GM12878 (cell line): ENCODE data around the gene PRKG1. TPM values are rescaled to one million over a fixed set of nuclear protein-coding genes. Genes with fewer than 3 reads are reported as not detected.

ENCODE experiments used
- ATAC-seq: fragments of 200-7000 bp; cut with Tn5 transposase; 3 replicates; pipeline ENCODE4 v1.9.1; 2020; ENCODE audit warnings: mild to moderate bottlenecking, moderate library complexity
- BruUV-seq: library from RNA; stranded (reverse); fragments of 400-500 nt; replicated peaks from 2 replicates; lab custom pipeline; 2021; lab: Mats Ljungman, UMichigan
- CTCF ChIA-PET: fragments of 300-600 bp; sonication (Branson Sonifier 250); formaldehyde crosslinking; extraction: SDS; loops from one replicate; lab custom pipeline; 2021; ENCODE audit warnings: inconsistent platforms; lab: Yijun Ruan, JAX
- POLR2A ChIA-PET: fragments of 350-600 bp; formaldehyde crosslinking; extraction: SDS; loops from one replicate; lab custom pipeline; 2021; ENCODE audit warnings: inconsistent platforms; lab: Charles Lee
- RAD21 ChIA-PET: fragments of 300-600 bp; sonication (Branson Sonifier 250); formaldehyde crosslinking; loops from one replicate; lab custom pipeline; 2023; ENCODE audit warnings: antibody characterized with exemption; ENCODE audit not compliant: unreplicated experiment; lab: Charles Lee
- SMC1A ChIA-PET: fragments of 300-600 bp; sonication (Branson Sonifier 250); formaldehyde crosslinking; loops from one replicate; lab custom pipeline; 2023; ENCODE audit not compliant: unreplicated experiment, uncharacterized antibody; lab: Charles Lee
- DNase-seq: peaks from one replicate; pipeline ENCODE4 v3.0.0-alpha.2; 2011; ENCODE audit warnings: low read depth, low spot score
- FAIRE-seq: peaks from 3 replicates; lab custom pipeline; 2011; peaks lifted over from hg19 to GRCh38; lab: Jason Lieb, UNC
- H2AFZ ChIP-seq: 2 replicates; pipeline ENCODE4 v1.6.0; 2011; ENCODE audit warnings: low read depth, low read length, control low read depth; ENCODE audit not compliant: control insufficient read depth
- H3K27ac ChIP-seq: 2 replicates; pipeline ENCODE4 v1.5.1; 2011; ENCODE audit warnings: control low read depth; ENCODE audit not compliant: control insufficient read depth, insufficient read depth
- H3K27me3 ChIP-seq, 2 experiments: replicated peaks in 1 of 2; 2 replicates each; pipeline versions ENCODE4 v1.6.0 to v1.6.1; 2011; ENCODE audit warnings: low read length in 1 of 2; ENCODE audit not compliant: control insufficient read depth in 2 of 2, insufficient read depth in 2 of 2
- H3K36me3 ChIP-seq, 2 experiments: 2 replicates each; pipeline ENCODE4 v1.5.1; 2011; ENCODE audit warnings: low read length in 1 of 2; ENCODE audit not compliant: control insufficient read depth in 2 of 2, insufficient read depth in 2 of 2
- H3K4me1 ChIP-seq: 2 replicates; pipeline ENCODE4 v1.6.1; 2011; ENCODE audit warnings: mild to moderate bottlenecking, low read length, moderate library complexity, mixed read lengths; ENCODE audit not compliant: control insufficient read depth, insufficient read depth
- H3K4me2 ChIP-seq: 2 replicates; pipeline ENCODE4 v1.6.0; 2011; ENCODE audit warnings: control low read depth; ENCODE audit not compliant: control insufficient read depth, insufficient read depth
- H3K4me3 ChIP-seq: fragments of 200-600 bp; sonication (generic); 2 replicates; pipeline ENCODE4 v1.5.1; 2016
- H3K79me2 ChIP-seq: 2 replicates; pipeline ENCODE4 v1.6.0; 2011; ENCODE audit warnings: low read length; ENCODE audit not compliant: control insufficient read depth, insufficient read depth
- H3K9ac ChIP-seq: 2 replicates; pipeline ENCODE4 v1.8.0; 2011; ENCODE audit warnings: low read length, control low read depth, mixed read lengths; ENCODE audit not compliant: control insufficient read depth, insufficient read depth
- H3K9me3 ChIP-seq: replicated peaks from 3 replicates; pipeline ENCODE4 v1.5.1; 2011; ENCODE audit warnings: mild to moderate bottlenecking, low read length; ENCODE audit not compliant: control insufficient read depth, insufficient read depth
- H4K20me1 ChIP-seq: 2 replicates; pipeline ENCODE4 v1.6.0; 2011; ENCODE audit not compliant: control insufficient read depth, insufficient read depth
- MYC ChIP-seq: IDR thresholded peaks from 2 replicates; pipeline ENCODE4 v1.6.1; 2011; ENCODE audit warnings: mild to moderate bottlenecking, low read length, moderate library complexity, inconsistent platforms; ENCODE audit not compliant: insufficient read depth, insufficient replicate concordance, insufficient read length, severe bottlenecking
- ZNF274 ChIP-seq: IDR thresholded peaks from one replicate; pipeline ENCODE4 v1.8.0; 2011; ENCODE audit not compliant: insufficient read length, insufficient read depth
- WGBS: methylation state at CpG from one replicate; pipeline ENCODE4 v1.1.6; 2016; ENCODE audit warnings: low lambda C conversion rate; ENCODE audit not compliant: insufficient replicate concordance, insufficient coverage; ENCODE audit errors: missing lambda C conversion rate; 5-methylcytosine and 5-hydroxymethylcytosine counted together
- in situ Hi-C: fragments of 300-500 bp; cut with MboI; formaldehyde crosslinking; loops from 9 replicates; pipeline ENCODE4 v1.14.3; 2018; ENCODE audit warnings: mixed read lengths
- intact Hi-C: fragments of 100-400 bp; cut with micrococcal nuclease; formaldehyde crosslinking; loops from one replicate; pipeline ENCODE4 v1.14.2; 2022; ENCODE audit not compliant: unreplicated experiment
- polyA plus RNA-seq, 11 experiments: library from polyadenylated mRNA; depleted of rRNA in 4 of 11; unstranded in 6 of 11; stranded (reverse) in 5 of 11; fragments of >200 nt; fragmentation: Nextera tagmentation in 4 of 11; fragmentation: Illumina TruSeq in 1 of 11; extraction: Ambion mirVana in 4 of 11; extraction: Trizol in 1 of 11; gene quantifications; 1 replicate in 1 of 11; 2 replicates in 10 of 11; pipeline versions ENCODE4 v1.2.1 to v1.2.3, GENCODE V29; 2011 to 2016; ENCODE audit warnings: inconsistent platforms in 2 of 11, missing spikeins in 2 of 11, low read depth in 1 of 11
- total RNA-seq, 4 experiments: library from RNA; depleted of rRNA in 3 of 4; stranded (reverse); fragments of >200 nt in 3 of 4; fragmentation: Illumina TruSeq in 1 of 4; extraction: Trizol in 1 of 4; gene quantifications; 2 replicates each; pipeline versions ENCODE4 v1.2.1 to v1.2.3, GENCODE V29; 2013 to 2021
- TF ChIP-seq, protein P1 (sequence below): fragments of 450-650 bp; IDR thresholded peaks from 2 replicates; pipeline ENCODE4 v1.6.1; 2017; ENCODE audit warnings: low read depth, mild to moderate bottlenecking, moderate library complexity
- TF ChIP-seq, protein P2 (sequence below): IDR thresholded peaks from 2 replicates; pipeline ENCODE4 v1.6.1; 2012; ENCODE audit warnings: improper control_type of control experiment, low read depth, low read length; ENCODE audit not compliant: insufficient replicate concordance

Gene PRKG1
- total and polyA plus RNA-seq, 10 of the 15 experiments (the other 5 are each of a cell fraction or from before 2014, with no cell fraction given), result 0.04 to 0.05 TPM; not detected in 8

DNA sequence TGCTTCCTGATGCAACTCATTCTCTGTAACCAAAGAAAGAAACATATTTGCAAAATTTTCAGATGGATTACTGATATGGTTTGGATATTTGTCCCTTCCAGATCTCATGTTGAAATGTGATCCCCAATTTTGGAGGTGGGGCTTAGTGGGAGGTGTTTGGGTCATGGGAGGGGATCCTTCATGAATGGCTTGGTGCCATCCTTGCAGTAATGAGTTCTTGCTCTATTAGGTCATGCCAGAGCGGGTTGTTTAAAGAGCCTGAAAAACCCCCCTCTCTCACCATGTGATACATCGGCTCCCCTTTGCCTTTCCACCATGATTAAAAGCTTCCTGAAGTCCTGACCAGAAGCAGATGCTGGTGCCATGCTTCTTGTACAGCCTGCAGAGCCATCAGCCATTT, 43.8 kb upstream of the PRKG1 start:
- 14% methylated on average over 2 of the region's 2 CpGs for WGBS
- no peak overlapping the region for H2AFZ ChIP-seq
- CTCF ChIA-PET, result no interaction called here
- DNase-seq (no peak), FAIRE-seq (no peak), ATAC-seq (no peak)
- intact Hi-C loops, result no loop called here
- in situ Hi-C loops, result no loop called here
- TF ChIP-seq, protein P1, sequence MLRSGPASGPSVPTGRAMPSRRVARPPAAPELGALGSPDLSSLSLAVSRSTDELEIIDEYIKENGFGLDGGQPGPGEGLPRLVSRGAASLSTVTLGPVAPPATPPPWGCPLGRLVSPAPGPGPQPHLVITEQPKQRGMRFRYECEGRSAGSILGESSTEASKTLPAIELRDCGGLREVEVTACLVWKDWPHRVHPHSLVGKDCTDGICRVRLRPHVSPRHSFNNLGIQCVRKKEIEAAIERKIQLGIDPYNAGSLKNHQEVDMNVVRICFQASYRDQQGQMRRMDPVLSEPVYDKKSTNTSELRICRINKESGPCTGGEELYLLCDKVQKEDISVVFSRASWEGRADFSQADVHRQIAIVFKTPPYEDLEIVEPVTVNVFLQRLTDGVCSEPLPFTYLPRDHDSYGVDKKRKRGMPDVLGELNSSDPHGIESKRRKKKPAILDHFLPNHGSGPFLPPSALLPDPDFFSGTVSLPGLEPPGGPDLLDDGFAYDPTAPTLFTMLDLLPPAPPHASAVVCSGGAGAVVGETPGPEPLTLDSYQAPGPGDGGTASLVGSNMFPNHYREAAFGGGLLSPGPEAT, result no peak
- TF ChIP-seq MYC (no peak), ZNF274 (no peak)
- TF ChIP-seq, protein P2, sequence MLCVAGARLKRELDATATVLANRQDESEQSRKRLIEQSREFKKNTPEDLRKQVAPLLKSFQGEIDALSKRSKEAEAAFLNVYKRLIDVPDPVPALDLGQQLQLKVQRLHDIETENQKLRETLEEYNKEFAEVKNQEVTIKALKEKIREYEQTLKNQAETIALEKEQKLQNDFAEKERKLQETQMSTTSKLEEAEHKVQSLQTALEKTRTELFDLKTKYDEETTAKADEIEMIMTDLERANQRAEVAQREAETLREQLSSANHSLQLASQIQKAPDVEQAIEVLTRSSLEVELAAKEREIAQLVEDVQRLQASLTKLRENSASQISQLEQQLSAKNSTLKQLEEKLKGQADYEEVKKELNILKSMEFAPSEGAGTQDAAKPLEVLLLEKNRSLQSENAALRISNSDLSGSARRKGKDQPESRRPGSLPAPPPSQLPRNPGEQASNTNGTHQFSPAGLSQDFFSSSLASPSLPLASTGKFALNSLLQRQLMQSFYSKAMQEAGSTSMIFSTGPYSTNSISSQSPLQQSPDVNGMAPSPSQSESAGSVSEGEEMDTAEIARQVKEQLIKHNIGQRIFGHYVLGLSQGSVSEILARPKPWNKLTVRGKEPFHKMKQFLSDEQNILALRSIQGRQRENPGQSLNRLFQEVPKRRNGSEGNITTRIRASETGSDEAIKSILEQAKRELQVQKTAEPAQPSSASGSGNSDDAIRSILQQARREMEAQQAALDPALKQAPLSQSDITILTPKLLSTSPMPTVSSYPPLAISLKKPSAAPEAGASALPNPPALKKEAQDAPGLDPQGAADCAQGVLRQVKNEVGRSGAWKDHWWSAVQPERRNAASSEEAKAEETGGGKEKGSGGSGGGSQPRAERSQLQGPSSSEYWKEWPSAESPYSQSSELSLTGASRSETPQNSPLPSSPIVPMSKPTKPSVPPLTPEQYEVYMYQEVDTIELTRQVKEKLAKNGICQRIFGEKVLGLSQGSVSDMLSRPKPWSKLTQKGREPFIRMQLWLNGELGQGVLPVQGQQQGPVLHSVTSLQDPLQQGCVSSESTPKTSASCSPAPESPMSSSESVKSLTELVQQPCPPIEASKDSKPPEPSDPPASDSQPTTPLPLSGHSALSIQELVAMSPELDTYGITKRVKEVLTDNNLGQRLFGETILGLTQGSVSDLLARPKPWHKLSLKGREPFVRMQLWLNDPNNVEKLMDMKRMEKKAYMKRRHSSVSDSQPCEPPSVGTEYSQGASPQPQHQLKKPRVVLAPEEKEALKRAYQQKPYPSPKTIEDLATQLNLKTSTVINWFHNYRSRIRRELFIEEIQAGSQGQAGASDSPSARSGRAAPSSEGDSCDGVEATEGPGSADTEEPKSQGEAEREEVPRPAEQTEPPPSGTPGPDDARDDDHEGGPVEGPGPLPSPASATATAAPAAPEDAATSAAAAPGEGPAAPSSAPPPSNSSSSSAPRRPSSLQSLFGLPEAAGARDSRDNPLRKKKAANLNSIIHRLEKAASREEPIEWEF, result no peak
- POLR2A ChIA-PET, result no interaction called here
- H3K27ac ChIP-seq, result no peak overlapping the region
- no peak overlapping the region for H3K4me3 ChIP-seq
- H3K27me3 ChIP-seq, result no peaks in the 10 kb centered on the region
- H3K4me2 ChIP-seq, result no peak overlapping the region
- RAD21 ChIA-PET, result no interaction called here
- no peaks in the 10 kb centered on the region for H3K4me1 ChIP-seq
- H3K36me3 ChIP-seq, result no peaks in the 10 kb centered on the region
- no peak overlapping the region for H3K9ac ChIP-seq
- no peaks in the 10 kb centered on the region for H4K20me1 ChIP-seq
- H3K9me3 ChIP-seq, result no peaks in the 10 kb centered on the region
- H3K79me2 ChIP-seq, result no peaks in the 10 kb centered on the region
- no TSS peak for BruUV-seq
- SMC1A ChIA-PET, result no interaction called here
